GM12891 (cell line): Measurements from ENCODE around the gene PRXL2A.

Source experiments
- DNase-seq: peaks from one replicate; pipeline ENCODE4 v3.0.0; 2011; ENCODE audit warnings: low spot score; ENCODE audit not compliant: insufficient read length
- FAIRE-seq: peaks from 2 replicates; lab custom pipeline; 2011; peaks lifted over from hg19 to GRCh38; lab: Jason Lieb, UNC
- PAX5 ChIP-seq: IDR thresholded peaks from 2 replicates; pipeline ENCODE4 v1.6.1; 2011; ENCODE audit warnings: low read length, moderate library complexity, mild to moderate bottlenecking; ENCODE audit not compliant: insufficient read depth, severe bottlenecking
- POLR2A ChIP-seq: IDR thresholded peaks from 2 replicates; pipeline ENCODE4 v1.6.1; 2011; ENCODE audit warnings: low read depth, low read length, control low read depth
- POLR2AphosphoS5 ChIP-seq: IDR thresholded peaks from 2 replicates; pipeline ENCODE4 v1.6.1; 2011; ENCODE audit warnings: low read depth, low read length, control low read depth
- POU2F2 ChIP-seq: IDR thresholded peaks from 2 replicates; pipeline ENCODE4 v1.6.1; 2011; ENCODE audit warnings: low read depth, mild to moderate bottlenecking, control low read depth, low read length, moderate library complexity
- SPI1 ChIP-seq: IDR thresholded peaks from 2 replicates; pipeline ENCODE4 v1.6.1; 2011; ENCODE audit warnings: low read depth, low read length, control low read depth
- TAF1 ChIP-seq: IDR thresholded peaks from 2 replicates; pipeline ENCODE4 v1.6.1; 2011; ENCODE audit warnings: low read depth, low read length, control low read depth

The PRXL2A gene

GRCh38 chr10:80442879-80443278 lies 34.5 kb downstream of the PRXL2A start:
- FAIRE-seq (no peak), DNase-seq (no peak)
- TF ChIP-seq PAX5 = no peak
- TF ChIP-seq SPI1 = no peak
- no peak for TF ChIP-seq TAF1
- TF ChIP-seq POLR2A = no peak
- no peak for TF ChIP-seq POU2F2
- TF ChIP-seq POLR2AphosphoS5 = no peak

DNA sequence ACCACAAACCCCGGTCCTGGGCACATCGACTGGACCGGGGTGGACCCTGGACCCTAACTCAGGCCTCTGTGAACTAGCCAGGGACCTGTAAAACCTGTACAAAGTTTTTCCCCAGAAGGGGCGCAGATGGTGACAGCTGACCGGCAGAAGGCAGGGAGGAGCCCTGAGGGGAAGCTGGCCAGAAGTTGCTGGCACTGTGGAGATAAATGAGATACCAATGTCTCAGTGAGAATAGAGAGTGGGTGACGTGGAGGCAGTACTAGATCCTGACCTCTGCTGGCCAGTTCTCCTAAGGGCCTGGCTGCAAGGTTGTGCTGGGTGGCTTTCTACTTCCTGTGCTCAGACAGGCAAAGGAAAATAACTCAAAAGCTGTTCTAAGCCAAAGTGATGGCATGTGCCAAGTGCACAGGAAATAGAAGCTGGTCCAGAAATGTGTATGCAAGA lies 35.2 kb downstream of the PRXL2A start:
- TF ChIP-seq SPI1 (no peak), PAX5 (no peak), POLR2A (no peak), POLR2AphosphoS5 (no peak), TAF1 (no peak), POU2F2 (no peak)
- FAIRE-seq = no peak
- DNase-seq = no peak

- TF ChIP-seq SPI1 (no peak), POU2F2 (no peak)
- DNase-seq (no peak), FAIRE-seq (no peak)
These were observed 35.8 kb downstream of the PRXL2A start for GRCh38 chr10:80444124-80444523.

GRCh38 chr10:80444646-80445319 lies 36.4 kb downstream of the PRXL2A start:
- TF ChIP-seq PAX5 (no peak), POU2F2 (no peak), POLR2A (no peak), POLR2AphosphoS5 (no peak), SPI1 (no peak), TAF1 (no peak)
- DNase-seq (peak; percentile 47), FAIRE-seq (peak; percentile 69)

DNA sequence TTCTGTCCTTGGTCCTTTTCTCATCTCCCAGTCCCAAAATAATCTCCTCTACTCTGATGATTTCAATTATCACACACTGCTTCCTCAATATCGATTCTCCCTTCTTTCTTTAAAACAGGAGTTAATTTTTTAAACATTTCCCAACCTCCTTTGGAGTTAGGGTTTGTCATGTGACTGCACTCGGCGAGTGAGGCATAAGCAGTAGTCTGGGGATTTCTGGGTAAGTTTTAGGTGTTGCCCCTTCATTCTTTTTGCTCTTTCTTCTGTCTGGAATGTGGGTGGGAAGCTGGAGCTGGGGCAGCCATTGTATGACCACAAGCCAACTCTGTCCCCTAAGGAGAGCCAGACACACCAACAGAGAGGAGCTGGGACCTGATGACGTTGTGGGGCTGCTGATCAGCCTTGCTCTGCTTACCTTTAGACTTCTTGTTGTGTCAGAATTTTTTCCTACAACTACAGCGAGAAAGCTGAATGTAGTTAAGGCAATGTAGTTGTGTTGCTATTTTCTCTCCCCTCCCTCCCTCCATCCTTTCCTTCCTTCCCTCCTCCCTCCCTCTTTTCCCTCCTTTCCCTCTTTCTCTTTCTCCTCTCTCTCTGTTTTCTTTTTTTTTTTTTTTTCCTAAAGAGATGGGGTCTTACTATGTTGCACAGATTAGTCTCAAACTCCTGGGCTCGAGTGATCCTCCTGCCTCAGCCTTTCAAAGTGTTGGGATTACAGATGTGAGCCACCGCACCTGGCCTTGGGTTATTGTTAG lies 39.3 kb downstream of the PRXL2A start:
- FAIRE-seq (no peak), DNase-seq (no peak)
- no peak for TF ChIP-seq POU2F2
- TF ChIP-seq PAX5 = no peak
- no peak for TF ChIP-seq POLR2AphosphoS5
- TF ChIP-seq TAF1 = no peak

DNA sequence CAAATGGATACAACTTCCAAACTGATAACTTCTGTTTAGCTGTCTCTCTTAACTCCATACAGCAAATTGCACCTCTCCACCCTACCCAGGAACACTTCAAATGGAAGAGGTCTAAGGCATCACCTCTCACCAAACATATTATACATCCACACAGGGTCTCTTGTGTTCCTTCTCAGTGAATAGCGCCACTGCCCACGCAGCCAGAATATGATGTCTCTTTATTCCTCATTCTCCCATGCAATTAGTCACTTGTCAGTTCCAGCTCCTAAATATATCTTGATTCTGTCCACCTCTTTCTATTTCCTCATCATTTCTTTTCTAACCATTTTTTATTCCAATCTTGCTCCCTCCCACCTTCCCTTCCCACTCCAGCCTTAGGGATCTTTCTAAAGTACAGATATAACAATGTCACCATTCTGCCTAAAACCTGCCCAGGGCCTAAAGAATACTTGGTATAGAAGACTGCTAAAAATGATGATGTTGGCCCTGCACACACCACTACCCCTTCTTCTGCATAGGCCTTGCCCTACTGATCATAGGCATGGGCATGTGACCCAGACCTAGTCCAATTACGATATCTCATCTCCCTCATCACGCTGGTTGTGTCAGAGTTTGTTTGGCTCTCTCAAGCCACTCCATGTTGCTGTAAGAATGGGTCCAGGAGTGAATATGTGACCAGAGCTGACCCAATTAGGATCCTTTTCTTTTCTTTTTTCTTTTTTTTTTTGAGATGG lies 40.0 kb downstream of the PRXL2A start:
- no peak for DNase-seq
- peak; percentile 60 for FAIRE-seq
- TF ChIP-seq PAX5 = no peak
- TF ChIP-seq POLR2AphosphoS5 = no peak
- no peak for TF ChIP-seq TAF1
- TF ChIP-seq POU2F2 = no peak
- no peak for TF ChIP-seq POLR2A
- TF ChIP-seq SPI1 = no peak

DNA sequence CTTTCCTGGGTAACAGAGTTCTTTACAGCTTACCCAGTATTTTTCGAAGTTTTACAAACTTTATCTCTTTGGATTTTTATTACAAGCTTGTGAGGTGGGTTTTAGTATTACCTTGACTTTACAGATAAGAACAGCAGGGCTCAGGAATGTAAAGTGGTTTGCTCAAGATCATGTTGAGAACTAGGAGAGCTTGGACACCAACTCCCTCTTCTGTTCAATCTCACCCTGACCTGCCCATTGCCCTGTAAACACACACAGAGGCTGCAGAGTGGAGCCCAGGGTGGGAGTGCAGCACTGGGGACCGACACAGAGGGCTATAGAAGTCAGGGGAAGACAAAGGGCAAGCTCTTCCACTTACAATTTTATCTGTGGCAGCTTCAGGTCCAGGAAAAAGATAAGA lies 41.2 kb downstream of the PRXL2A start:
- no peak for TF ChIP-seq SPI1
- no peak for TF ChIP-seq POU2F2
- TF ChIP-seq POLR2A = no peak
- no peak for TF ChIP-seq POLR2AphosphoS5
- no peak for TF ChIP-seq TAF1
- no peak for TF ChIP-seq PAX5
- FAIRE-seq = no peak
- DNase-seq = no peak

DNA sequence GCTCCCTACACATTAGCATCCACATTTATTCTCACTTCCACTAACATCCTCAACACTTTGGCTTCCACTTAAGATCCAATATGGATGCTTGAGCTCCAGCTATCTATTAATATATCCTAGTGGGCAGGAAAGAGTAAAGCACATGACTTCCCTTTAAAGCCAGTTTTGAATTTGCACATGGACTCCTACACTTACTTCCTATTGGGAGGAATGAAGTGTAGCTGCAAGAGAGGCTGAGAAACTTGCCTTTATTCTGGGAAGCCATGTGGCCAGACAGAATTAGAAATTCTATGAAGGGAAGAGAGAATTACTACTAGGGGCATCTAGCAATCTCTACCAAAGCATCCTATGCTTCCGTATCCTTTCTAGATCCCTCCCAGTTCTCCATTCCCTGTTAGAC lies 42.8 kb downstream of the PRXL2A start:
- DNase-seq (no peak), FAIRE-seq (no peak)
- no peak for TF ChIP-seq SPI1
- no peak for TF ChIP-seq POU2F2
- no peak for TF ChIP-seq TAF1
- no peak for TF ChIP-seq PAX5
- TF ChIP-seq POLR2AphosphoS5 = no peak
- TF ChIP-seq POLR2A = no peak

DNA sequence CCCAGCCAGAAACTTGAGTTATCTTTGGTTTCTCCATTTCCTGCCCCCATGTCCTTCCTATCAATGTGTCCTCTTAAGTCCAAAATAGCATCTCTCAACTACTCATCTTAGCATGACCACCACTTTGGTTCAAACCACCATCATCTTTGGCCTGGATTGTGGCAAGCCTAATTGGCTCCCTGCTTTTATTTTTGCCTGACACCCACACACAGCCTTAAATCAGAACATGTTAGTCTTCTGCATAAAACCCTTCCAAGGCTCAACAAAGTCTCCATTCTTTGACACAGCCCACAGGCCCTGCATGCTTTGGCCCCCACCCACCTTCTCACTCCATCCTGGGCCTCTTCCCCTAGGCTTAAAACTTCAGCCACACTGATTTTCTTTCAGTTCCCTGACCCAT lies 43.7 kb downstream of the PRXL2A start:
- no peak for DNase-seq
- TF ChIP-seq POLR2AphosphoS5 = no peak
- TF ChIP-seq PAX5 = no peak
- no peak for TF ChIP-seq SPI1
- no peak for TF ChIP-seq POU2F2
- TF ChIP-seq POLR2A = no peak
- no peak for TF ChIP-seq TAF1
- no peak for FAIRE-seq
